Measurements from ENCODE around the gene CREB5. TPM values are rescaled to one million over a fixed set of nuclear protein-coding genes. Genes with fewer than 3 reads are reported as not detected.
"Not testable (repeated sequence)": the region's sequence is repeated elsewhere in the genome, so short reads cannot be mapped to it uniquely, and the experiment has no call there.

CREB5 gene
- total RNA-seq, 1 experiment from 2014 or later: 2.1 TPM

DNA sequence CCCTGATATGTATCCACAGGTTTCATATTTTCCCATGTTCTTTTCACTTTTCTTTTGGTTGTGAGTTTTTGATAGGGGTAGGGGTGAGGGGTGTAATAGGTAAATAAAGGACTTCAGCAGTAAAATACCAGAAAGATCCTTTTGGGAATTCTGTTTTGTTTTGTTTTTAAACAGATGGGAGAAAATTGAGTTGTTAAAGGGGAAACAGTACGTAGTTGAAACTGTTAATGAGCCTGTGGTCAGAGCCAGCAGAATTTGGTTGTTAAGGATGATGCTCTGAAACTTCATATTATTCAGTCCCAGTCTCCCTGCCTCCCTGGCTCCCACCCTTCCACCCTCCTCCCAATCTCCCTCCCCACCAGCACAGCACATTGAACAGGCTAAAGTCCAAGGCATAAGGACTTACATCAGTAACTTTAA lies 195.9 kb downstream of the CREB5 start:
- Histone ChIP-seq H3K79me2 (ENCODE audit: low read depth) (no peaks in the 10 kb centered on the region), H3K36me3 (ENCODE audit: low read depth) (no peaks in the 10 kb centered on the region), H3K4me2 (no peak overlapping the region), H3K27ac (no peak overlapping the region), H3K9me3 (ENCODE audit: insufficient read depth, low read depth) (peaks cover 14% of the 10 kb centered on the region), H4K20me1 (ENCODE audit: insufficient read depth) (no peaks in the 10 kb centered on the region), H2AFZ (no peak overlapping the region), H3K27me3 (ENCODE audit: insufficient read depth, low read depth) (no peaks in the 10 kb centered on the region), H3K4me1 (replicated peaks; ENCODE audit: insufficient read depth) (peaks cover 45% of the 10 kb centered on the region), H3F3A (ENCODE audit: insufficient read depth, low read depth) (peaks cover 14% of the 10 kb centered on the region), H3K4me3 (no peak overlapping the region), H3K9me2 (ENCODE audit: insufficient read depth) (no peaks in the 10 kb centered on the region)
- intact Hi-C loops (cut with micrococcal nuclease; ENCODE audit: unreplicated experiment): no loop called here
- ChIA-PET CTCF (interaction anchor here (0.7 kb wide), 1 partner anchor 107 kb away, joined by 5 read pairs; no protein-coding TSS in a partner anchor), POLR2A (ENCODE audit: unreplicated experiment) (no interaction called here)
- no peak for DNase-seq
- no peak for TF ChIP-seq EZH2 (IDR thresholded peaks at IDR 0.05; ENCODE audit: low read depth)
- TF ChIP-seq, protein P1, sequence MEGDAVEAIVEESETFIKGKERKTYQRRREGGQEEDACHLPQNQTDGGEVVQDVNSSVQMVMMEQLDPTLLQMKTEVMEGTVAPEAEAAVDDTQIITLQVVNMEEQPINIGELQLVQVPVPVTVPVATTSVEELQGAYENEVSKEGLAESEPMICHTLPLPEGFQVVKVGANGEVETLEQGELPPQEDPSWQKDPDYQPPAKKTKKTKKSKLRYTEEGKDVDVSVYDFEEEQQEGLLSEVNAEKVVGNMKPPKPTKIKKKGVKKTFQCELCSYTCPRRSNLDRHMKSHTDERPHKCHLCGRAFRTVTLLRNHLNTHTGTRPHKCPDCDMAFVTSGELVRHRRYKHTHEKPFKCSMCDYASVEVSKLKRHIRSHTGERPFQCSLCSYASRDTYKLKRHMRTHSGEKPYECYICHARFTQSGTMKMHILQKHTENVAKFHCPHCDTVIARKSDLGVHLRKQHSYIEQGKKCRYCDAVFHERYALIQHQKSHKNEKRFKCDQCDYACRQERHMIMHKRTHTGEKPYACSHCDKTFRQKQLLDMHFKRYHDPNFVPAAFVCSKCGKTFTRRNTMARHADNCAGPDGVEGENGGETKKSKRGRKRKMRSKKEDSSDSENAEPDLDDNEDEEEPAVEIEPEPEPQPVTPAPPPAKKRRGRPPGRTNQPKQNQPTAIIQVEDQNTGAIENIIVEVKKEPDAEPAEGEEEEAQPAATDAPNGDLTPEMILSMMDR (conservative IDR thresholded peaks at IDR 0.05): no peak
- no TSS peak for BruUV-seq (replicated peaks)

DNA sequence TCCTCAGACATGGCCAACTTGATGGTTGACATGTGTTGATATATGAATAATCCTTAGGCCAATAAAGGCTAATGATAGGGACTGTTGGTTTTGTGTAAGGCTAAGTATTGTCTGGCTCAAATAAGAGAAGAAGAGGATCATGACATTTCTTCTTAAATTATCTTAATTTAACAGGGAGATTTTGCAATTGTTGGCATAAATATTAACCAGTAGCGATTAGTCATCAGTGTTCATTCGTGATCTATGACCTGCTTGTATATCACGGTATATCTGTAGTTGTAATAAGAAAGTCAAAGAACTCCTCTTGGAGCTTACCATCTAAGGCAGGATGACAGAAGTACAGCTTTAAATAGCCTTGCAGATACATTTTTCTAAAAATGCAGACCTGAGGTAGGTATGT lies 196.4 kb downstream of the CREB5 start:
- Histone ChIP-seq H3K9me2 (ENCODE audit: insufficient read depth) (no peaks in the 10 kb centered on the region), H3K4me1 (replicated peaks; ENCODE audit: insufficient read depth) (peaks cover 49% of the 10 kb centered on the region), H3K4me3 (no peak overlapping the region), H2AFZ (no peak overlapping the region), H3K9me3 (ENCODE audit: insufficient read depth, low read depth) (peaks cover 19% of the 10 kb centered on the region), H3K27me3 (ENCODE audit: insufficient read depth, low read depth) (no peaks in the 10 kb centered on the region), H4K20me1 (ENCODE audit: insufficient read depth) (no peaks in the 10 kb centered on the region), H3K4me2 (no peak overlapping the region), H3F3A (ENCODE audit: insufficient read depth, low read depth) (peaks cover 14% of the 10 kb centered on the region), H3K36me3 (ENCODE audit: low read depth) (no peaks in the 10 kb centered on the region), H3K27ac (no peak overlapping the region), H3K79me2 (ENCODE audit: low read depth) (no peaks in the 10 kb centered on the region)
- POLR2A ChIA-PET (ENCODE audit: unreplicated experiment): no interaction called here
- no peak for DNase-seq
- no TSS peak for BruUV-seq (replicated peaks)
- intact Hi-C loops (cut with micrococcal nuclease; ENCODE audit: unreplicated experiment): no loop called here
- CTCF ChIA-PET: no interaction called here
- TF ChIP-seq, protein P1 (conservative IDR thresholded peaks at IDR 0.05): no peak
- no peak for TF ChIP-seq EZH2 (IDR thresholded peaks at IDR 0.05; ENCODE audit: low read depth)

DNA sequence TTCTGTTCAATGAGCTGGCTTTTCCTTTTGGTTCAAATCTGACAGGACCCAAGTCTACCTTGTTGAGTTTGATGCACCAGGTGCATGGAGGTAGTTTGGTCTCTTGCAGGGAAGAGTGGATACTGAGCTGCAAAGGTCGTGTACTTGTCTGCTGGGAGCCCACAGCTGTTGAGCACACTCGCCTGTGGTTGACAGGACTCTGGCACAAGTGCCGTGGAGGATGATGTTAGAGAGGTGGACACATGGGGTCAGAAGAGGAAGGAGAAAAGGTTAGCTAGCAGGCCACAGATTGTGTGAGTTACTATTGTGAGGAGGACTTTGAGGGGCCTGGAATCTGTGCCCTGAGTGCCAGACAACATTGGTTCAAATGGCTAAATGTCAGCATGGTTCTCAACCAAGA lies 197.3 kb downstream of the CREB5 start:
- intact Hi-C loops (cut with micrococcal nuclease; ENCODE audit: unreplicated experiment): loop anchor here (10.0 kb wide), 1 partner anchor 565 kb away; no protein-coding TSS in a partner anchor
- H3K9me2 ChIP-seq (ENCODE audit: insufficient read depth): no peaks in the 10 kb centered on the region
- H3K27me3 ChIP-seq (ENCODE audit: insufficient read depth, low read depth): no peaks in the 10 kb centered on the region
- no peaks in the 10 kb centered on the region for H4K20me1 ChIP-seq (ENCODE audit: insufficient read depth)
- no peak overlapping the region for H3K4me3 ChIP-seq
- DNase-seq: no peak
- POLR2A ChIA-PET (ENCODE audit: unreplicated experiment): no interaction called here
- H3F3A ChIP-seq (ENCODE audit: insufficient read depth, low read depth): peaks cover 14% of the 10 kb centered on the region
- peaks cover 19% of the 10 kb centered on the region for H3K9me3 ChIP-seq (ENCODE audit: insufficient read depth, low read depth)
- CTCF ChIA-PET: interaction anchor here (1.1 kb wide), 1 partner anchor 18 kb away, joined by 4 read pairs; no protein-coding TSS in a partner anchor
- no peak overlapping the region for H3K4me2 ChIP-seq
- H2AFZ ChIP-seq: no peak overlapping the region
- H3K79me2 ChIP-seq (ENCODE audit: low read depth): no peaks in the 10 kb centered on the region
- TF ChIP-seq EZH2 (IDR thresholded peaks at IDR 0.05; ENCODE audit: low read depth): no peak
- TF ChIP-seq, protein P1 (conservative IDR thresholded peaks at IDR 0.05): no peak
- no peaks in the 10 kb centered on the region for H3K36me3 ChIP-seq (ENCODE audit: low read depth)
- no peak overlapping the region for H3K27ac ChIP-seq
- peaks cover 49% of the 10 kb centered on the region for H3K4me1 ChIP-seq (replicated peaks; ENCODE audit: insufficient read depth)
- no TSS peak for BruUV-seq (replicated peaks)

DNA sequence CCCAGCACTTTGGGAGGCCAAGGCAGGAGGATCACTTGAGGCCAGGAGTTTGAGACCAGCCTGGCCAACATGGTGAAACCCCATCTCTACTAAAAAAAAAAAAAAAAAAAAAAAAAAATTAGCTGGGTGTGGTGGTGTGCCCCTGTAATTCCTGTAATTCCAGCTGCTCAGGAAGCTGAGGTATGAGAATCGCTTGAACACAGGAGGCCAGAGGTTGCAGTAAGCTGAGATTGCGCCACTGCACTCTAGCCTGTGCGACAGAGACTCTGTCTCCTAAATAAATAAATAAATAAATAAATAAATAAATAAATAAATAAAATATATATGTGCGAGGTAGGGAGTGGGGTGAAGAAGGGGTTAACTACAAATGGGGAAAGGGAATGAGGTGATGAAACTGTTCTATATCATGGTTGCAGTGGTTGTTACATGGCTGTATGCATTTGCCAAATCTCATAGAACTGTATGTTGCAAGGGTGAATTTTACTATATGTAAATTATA lies 199.1 kb downstream of the CREB5 start:
- H3K79me2 ChIP-seq (ENCODE audit: low read depth); H2AFZ ChIP-seq; H3K9me2 ChIP-seq (ENCODE audit: insufficient read depth); H4K20me1 ChIP-seq (ENCODE audit: insufficient read depth); H3K27me3 ChIP-seq (ENCODE audit: insufficient read depth, low read depth); H3K36me3 ChIP-seq (ENCODE audit: low read depth): not testable (repeated sequence)
- peaks cover 49% of the 10 kb centered on the region for H3K4me1 ChIP-seq (replicated peaks; ENCODE audit: insufficient read depth)
- ChIA-PET POLR2A (ENCODE audit: unreplicated experiment) (interaction anchor here (0.5 to 1.4 kb wide), 7 partner anchors 34 to 1615 kb away, joined by 3 to 11 read pairs (median 5); no protein-coding TSS in a partner anchor), CTCF (interaction anchor here (0.6 to 1.5 kb wide), 2 partner anchors 15 to 393 kb away, joined by 4 to 6 read pairs; no protein-coding TSS in a partner anchor)
- BruUV-seq (replicated peaks): TSS peak; percentile 73
- H3K4me3 ChIP-seq: peak overlapping the region; percentile 30; the same call in 1 of the 2 replicates
- peaks cover 11% of the 10 kb centered on the region for H3K9me3 ChIP-seq (ENCODE audit: insufficient read depth, low read depth)
- intact Hi-C loops (cut with micrococcal nuclease; ENCODE audit: unreplicated experiment): loop anchor here (10.0 kb wide), 1 partner anchor 567 kb away; no protein-coding TSS in a partner anchor
- H3K27ac ChIP-seq: peak overlapping the region; percentile 99
- peak overlapping the region; percentile 74 for H3K4me2 ChIP-seq
- DNase-seq: peak; percentile 64 to 92
- H3F3A ChIP-seq (ENCODE audit: insufficient read depth, low read depth): peaks cover 14% of the 10 kb centered on the region
